Hematopoietic multipotent progenitor cell treated with erythropoietin and hydrocortisone succinate and interleukin-3 and kit ligand, for 4 days (in vitro differentiated cells): ENCODE measurements around the gene LRRC23.
A peak's percentile ranks its signal among the peaks of the same experiment; 100 is the strongest.
"Not testable (repeated sequence)": the region's sequence is repeated elsewhere in the genome, so short reads cannot be mapped to it uniquely, and the experiment has no call there.

Experiments used
- DNase-seq: peaks from one replicate; pipeline ENCODE4 v3.0.0-alpha.2; 2015

Gene LRRC23

GRCh38 chr12:6873094-6874014, 31.3 kb upstream of the LRRC23 start, which contains the start of gene SPSB2:
TSS of gene SPSB2 (minus strand) at chr12:6873303. CDS start at chr12:6872901, 402 bp downstream.
- DNase-seq, result peak; percentile 99

DNA sequence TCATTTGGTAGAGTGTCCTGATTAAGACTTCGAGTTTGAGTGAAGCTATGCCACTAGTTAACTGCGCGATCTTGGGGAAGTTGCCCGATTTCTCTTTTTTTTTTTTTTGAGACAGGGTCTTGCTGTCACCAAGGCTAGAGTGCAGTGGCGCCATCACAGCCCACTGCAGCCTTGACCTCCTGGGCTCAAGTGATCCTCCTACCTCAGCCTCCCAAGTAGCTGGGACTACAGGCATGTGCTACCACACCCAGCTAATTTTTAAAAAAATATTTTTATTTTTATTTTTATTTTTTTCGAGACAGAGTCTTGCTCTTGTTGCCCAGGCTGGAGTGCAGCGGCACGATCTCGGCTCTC, 30.6 kb upstream of the LRRC23 start:
- DNase-seq, result not testable (repeated sequence)

- DNase-seq, result not testable (repeated sequence)
These were observed 24.8 kb upstream of the LRRC23 start for GRCh38 chr12:6879824-6880223.

DNA sequence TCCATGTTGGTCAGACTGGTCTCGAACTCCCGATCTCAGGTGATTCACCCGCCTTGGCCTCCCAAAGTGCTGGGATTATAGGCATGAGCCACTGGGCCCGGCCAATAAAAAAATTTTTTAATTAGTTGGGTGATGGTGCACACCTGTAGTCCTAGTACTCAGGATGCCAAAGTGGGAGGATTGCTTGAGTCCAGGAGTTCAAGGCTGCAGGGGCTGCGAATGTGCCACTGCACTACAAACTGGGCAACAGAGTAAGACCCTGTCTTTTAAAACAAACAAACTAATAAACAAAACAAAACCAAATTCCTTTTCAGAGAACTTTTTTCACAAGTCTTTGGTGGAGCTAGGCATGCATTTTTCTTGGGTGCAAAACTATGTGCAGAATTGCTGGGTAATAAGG, 21.4 kb upstream of the LRRC23 start:
- no peak for DNase-seq

- DNase-seq, result no peak
These were observed 20.9 kb upstream of the LRRC23 start for GRCh38 chr12:6883683-6884082.

GRCh38 chr12:6884539-6884938, 20.1 kb upstream of the LRRC23 start:
- no peak for DNase-seq

DNA sequence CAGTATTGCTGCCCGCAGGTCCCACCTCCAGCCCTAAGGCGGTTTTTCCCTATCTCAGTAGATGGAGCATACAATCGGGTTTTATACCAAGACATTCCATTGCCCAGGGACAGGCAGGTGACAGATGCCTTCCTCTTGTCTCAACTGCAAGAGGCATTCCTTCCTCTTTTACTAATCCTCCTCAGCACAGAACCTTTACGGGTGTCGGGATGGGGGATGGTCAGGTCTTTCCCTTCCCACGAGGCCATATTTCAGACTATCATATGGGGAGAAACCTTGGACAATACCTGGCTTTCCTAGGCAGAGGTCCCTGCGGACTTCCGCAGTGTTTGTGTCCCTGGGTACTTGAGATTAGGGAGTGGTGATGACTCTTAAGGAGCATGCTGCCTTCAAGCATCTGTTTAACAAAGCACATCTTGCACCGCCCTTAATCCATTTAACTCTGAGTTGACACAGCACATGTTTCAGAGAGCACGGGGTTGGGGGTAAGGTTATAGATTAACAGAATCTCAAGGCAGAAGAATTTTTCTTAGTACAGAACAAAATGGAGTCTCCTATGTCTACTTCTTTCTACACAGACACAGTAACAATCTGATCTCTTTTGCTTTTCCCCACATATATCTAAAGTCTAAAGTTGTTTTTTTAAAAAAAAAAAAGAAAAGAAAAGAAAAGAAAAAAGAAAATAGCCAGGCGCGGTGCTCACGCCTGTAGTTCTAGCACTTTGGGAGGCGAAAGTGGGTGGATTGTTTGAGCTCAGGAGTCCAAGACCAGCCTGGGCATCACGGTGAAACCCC, 18.2 kb upstream of the LRRC23 start:
- DNase-seq, result not testable (repeated sequence)

DNA sequence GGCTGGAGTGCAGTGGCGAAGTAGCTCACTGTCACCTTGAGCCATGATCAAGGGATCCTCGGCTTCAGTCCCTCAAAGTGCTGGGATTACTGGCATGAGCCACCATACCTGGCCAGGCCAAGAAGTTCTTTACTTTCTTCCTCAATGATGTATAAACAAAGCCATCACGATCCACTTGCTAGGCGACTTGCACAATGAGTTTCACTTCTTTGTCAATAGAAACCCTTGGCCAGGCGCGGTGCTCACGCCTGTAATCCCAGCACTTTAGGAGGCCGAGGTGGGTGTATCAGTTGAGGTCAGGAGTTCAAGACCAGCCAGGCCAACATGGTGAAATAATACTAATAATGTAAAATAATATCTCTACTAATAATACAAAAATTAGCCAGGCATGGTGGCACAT, 17.2 kb upstream of the LRRC23 start:
- no peak for DNase-seq

GRCh38 chr12:6888360-6888759, 16.3 kb upstream of the LRRC23 start:
- no peak for DNase-seq

- DNase-seq, result not testable (repeated sequence)
These were observed 15.8 kb upstream of the LRRC23 start for GRCh38 chr12:6888794-6889193.

GRCh38 chr12:6889775-6890573, 14.6 kb upstream of the LRRC23 start:
- not testable (repeated sequence) for DNase-seq

DNA sequence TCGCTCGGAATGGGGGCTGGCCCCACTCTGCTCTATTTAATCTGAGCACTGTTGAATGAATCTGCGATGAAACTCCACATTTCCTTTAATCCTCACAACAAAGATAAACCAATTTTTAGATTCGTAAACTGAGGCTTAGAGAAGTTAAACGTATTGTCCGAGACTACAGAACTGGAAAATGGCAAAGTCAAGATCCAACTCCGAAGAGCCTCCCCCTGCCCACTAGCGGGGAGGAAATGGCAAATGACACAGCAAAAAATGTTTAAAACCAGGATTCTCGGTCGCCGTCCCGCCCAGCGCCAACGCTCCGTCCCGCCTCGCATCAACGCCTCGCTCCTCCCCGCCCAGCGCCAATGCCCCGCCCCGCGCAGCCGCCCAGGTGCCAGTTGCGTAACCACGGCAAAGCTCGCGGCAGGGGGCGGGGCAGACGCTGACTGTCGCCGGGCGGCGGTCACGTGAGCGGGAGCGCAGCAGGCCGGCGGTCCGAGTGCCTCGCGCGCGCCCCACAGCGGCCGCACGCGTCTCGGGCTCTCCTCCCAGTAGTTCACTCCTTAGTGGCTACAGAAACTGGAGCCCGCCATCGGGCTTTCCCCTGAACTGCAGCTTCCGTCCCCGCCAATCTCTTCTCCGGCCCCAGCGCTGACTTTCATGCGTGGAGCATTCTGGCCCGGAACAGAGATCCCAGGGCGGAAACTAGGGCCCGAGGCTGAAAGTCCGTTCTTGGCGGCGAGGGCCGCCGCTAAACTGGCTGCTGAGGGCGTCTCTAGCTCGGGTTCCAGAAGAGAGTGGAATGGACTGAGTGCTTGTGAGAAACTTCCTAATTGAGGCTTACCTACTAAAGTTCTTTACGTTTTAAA, 13.6 kb upstream of the LRRC23 start:
- DNase-seq, result peak; percentile 99

- no peak for DNase-seq
These were observed 13.0 kb upstream of the LRRC23 start for GRCh38 chr12:6891646-6892001.

- not testable (repeated sequence) for DNase-seq
These were observed 11.9 kb upstream of the LRRC23 start for GRCh38 chr12:6892683-6893082.

GRCh38 chr12:6894321-6894720, 10.3 kb upstream of the LRRC23 start:
- no peak for DNase-seq

DNA sequence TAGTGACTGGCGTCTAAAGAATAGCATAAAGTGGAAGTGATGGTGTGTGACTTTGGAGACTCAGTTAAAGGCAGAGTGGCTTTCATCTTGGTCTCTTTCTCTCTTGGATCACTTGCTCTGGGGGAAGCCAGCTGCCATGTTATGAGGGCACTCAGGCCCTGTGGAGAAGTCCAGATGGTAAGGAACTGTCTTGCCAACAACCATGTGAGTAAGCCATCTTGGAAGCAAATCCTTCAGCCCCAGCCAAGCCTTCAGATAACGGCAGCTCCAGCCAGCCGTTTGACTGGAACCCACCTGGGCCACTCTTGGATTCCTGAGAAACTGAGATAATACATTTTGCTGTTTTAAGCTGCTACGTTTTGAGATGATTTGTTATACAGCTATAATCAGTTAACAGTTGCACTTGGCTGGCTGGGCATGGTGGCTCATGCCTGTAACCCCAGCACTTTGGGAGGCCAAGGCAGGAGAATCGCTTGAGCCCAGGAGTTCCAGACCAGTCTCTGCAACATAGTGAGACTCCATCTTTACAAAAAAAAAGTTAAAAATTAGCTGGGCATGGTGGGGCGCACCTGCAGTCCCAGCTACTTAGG, 7.7 kb upstream of the LRRC23 start:
- no peak for DNase-seq

DNA sequence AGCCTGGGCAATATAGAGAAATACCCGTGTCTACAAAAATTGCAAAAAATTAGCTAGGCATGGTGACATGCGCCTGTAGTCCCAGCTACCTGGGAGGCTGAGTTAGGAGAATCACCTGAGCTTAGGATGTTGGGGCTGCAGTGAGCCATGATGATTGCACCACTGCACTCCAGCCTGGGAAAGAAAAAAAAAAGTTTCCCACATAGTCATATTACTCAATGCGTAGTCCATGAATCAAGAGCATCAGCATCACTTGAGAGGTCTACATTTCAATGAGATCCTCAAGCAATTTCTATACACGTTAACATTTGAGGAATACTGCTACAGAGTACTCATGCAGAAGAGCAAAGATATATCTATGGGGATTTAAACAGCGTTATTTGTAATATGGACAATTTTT, 5.2 kb upstream of the LRRC23 start:
- no peak for DNase-seq

- peak; percentile 87 for DNase-seq
These were observed 4.6 kb upstream of the LRRC23 start for GRCh38 chr12:6899837-6900519.

DNA sequence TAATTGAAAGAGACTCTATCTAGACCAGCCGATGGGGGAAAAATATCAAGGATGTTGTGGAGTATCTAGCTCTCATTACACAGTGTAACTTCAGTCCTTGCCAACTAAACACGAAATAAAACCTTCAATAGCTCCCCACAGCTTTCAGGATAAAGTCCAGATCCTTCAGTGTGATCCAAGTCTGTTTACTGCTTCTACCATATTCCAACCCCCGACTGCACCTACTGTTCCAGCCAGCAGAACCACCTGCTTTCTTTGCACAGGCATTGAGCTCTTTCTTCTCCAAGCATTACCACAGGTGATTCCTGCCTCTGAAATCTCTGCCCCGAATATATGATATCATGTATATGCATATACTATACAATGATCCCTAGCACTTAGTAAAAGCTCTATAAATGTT, 2.2 kb upstream of the LRRC23 start:
- DNase-seq, result no peak

DNA sequence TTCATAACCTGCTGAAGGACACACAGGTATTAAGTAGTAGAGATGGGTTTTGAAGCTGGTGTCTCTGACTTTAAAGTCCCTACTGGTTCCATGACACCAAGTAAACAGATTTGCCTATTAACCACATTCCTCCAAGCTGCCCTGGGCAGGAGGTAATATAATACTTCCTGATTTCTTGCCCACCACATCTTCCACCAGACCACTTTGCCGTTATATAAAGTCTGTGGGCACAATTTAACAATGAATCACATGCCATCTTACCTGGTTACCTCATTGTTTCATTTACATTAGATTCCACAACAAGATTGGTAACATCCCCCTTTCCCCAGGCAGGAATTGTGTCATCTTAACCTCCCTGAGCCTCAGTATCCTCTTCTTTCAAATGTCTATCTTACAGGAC, 900 bp upstream of the LRRC23 start:
- DNase-seq, result peak; percentile 53

DNA sequence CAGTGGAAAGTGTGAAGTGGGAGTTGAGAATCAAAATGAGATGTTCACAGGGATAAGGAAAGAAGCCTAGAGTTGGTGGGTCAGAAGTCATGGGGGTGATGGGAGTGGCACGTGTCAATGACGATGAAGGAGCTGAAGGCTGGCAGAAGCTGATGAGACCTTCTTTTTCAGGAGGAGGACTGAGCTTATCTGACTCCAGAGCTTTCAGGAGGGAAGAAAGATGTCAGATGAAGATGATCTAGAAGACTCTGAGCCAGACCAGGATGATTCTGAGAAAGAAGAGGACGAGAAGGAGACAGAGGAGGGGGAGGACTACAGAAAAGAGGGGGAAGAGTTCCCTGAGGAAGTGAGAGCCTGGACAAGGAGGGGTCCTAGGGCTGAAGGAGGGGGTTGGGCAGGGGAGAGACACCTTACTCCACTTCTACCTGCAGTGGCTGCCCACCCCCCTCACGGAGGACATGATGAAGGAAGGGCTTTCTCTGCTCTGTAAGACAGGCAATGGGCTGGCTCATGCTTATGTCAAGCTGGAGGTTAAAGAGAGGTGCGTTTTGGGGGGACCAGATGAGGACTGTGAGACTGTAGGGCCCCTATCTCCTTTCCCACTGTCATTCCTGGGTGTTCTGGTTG, 905 bp downstream of the LRRC23 start:
- no peak for DNase-seq
